Measurements from ENCODE around the gene NXN.
"Not testable (repeated sequence)": the region's sequence is repeated elsewhere in the genome, so short reads cannot be mapped to it uniquely, and the experiment has no call there.

The NXN gene

GRCh38 chr17:752002-752619, 227.5 kb downstream of the NXN start, which contains the start of gene GEMIN4:
GEMIN4 (minus strand) TSS chr17:752264; CDS start chr17:752142, 122 bp downstream.
- peak; percentile 89 for DNase-seq

- peak; percentile 39 for DNase-seq
Measured at GRCh38 chr17:751269-752001, 228.1 kb downstream of the NXN start.

GRCh38 chr17:750431-751037, 229.0 kb downstream of the NXN start:
- no peak for DNase-seq

- not testable (repeated sequence) for DNase-seq
Measured at GRCh38 chr17:749359-749758, 230.2 kb downstream of the NXN start.
